ENCODE results near the gene FES.

Gene FES

DNA sequence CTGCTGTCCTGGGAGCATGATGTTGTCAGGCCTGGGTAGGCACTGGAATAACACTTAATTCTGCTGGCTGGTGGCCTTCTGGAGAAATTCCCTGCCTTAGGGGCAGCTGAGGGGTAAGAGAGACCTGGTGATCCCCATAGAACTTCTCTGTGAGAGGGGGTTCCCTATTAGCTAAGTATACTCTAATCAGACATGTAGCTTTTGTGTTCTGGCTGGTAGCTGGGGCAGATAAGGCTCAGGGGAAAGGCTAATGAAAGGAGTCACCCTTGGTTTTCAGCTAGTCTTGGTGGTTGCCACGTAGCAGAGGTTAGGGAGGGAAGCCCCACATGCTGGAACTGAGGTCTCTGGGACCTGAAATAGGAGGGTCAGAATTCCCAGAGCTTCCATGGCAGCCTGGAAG is 49.0 kb downstream of the FES start:
- DNase-seq: no peak

DNA sequence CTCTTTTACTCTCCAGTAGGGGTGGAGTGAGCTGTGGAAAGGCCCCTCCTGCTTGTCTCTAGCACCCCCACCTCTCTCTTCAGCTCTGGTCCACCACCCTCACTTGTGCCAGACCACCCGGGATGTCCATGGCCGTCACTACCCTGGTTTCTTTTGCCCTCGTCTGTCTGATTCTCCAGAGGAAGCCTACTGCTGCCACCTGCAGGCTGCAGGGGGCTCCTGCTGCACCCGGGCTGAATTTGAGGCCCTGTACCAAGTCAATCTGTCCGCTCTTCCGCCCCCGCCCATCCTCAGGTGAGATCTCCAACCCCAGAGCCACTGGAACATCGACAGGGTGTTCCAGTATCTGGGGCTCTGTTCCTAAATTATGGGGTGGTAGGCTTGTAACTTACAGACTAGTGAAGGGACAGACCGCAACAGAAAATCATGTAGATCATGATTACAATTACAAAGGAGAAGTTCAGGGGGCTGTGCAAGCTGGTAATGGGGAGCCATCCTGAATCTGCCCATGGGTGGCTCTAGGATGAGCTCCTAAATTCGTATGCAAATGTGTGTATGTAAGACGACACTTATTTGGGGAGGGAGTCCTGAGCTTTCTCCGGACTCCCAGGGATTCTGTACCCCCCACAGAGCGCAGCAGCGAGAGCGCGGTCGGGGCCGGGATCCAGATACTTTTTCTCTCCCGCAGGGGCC is 50.1 kb downstream of the FES start:
- peak; percentile 30 for DNase-seq

DNA sequence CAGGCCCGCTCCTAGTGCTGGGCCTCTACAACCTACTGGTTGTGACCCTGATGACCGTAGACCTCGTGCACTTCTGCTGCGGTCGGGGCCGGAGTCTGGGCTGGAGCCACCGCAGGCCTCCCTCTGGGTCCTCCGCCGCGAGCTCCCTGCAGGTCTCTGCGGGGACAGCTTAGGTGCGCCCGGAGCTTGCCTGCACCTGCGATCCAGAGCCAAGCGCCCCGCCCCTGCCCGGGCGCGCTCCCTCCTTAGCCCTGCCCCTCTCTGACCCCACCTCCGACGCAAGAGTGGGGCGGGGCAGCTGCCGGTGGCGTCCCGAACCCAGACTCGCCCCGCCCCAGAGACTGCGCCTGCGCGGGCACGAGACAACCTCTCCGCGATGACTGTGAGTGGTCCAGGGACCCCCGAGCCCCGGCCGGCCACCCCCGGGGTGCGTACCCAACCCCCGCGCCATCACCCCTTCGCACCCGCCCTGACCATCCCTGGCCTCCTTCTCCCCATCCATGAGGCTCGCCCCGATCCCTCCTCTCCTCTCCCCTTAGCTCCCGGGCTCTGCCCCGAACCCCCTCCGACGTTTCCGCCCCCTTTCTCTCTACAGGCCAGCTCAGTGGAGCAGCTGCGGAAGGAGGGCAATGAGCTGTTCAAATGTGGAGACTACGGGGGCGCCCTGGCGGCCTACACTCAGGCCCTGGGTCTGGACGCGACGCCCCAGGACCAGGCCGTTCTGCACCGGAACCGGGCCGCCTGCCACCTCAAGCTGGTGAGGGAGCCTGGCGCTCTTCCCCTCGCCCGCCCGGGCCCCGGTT is 50.8 kb downstream of the FES start, which contains the start of gene UNC45A:
Gene UNC45A, plus strand, starts transcription at position 337 of the 803 bp plus-strand sequence. Its CDS starts 40 bp downstream, at position 377.
- DNase-seq: no peak

DNA sequence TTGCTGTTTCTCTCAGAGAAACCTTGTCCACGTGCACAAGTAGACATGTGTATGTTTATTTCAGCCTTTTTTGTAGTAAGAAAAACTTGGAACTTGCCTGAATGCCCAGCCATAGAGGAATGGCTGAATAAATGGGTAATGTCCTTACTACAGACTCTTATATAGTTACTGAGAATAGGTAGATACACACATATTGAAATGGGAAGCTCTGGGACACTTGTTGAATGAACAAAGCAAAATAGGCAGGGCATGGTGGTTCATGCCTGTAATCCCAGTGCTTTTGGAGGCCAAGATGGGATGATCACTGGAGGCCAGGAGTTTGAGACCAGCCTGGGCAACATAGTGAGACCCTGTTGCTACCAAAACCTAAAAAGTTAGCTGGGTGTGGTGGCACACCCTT is 52.5 kb downstream of the FES start:
- no peak for DNase-seq

- DNase-seq: no peak
These were observed 54.0 kb downstream of the FES start for GRCh38 chr15:90938261-90938660.

GRCh38 chr15:90939756-90940155 is 55.5 kb downstream of the FES start:
- DNase-seq: no peak

- DNase-seq: no peak
These were observed 56.7 kb downstream of the FES start for GRCh38 chr15:90941038-90941437.

GRCh38 chr15:90942354-90943120 is 58.2 kb downstream of the FES start:
- no peak for DNase-seq

DNA sequence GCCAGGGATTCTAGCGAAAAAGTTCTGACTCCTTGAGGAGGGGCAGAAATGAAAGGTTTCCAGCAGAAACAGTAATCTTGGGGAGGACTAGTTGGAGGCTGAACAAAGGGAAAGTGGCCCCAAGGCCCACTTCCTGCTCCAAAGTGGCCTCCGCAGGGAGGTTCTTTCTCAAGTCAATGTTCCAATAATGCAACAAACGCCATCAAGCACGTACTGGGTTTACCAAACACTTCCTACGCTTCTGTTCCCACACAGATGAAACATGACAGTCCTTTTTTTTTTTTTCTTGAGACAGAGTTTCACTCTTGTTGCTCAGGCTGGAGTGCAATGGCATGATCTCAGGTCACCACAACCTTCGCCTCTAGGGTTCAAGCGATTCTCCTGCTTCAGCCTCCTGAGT is 60.8 kb downstream of the FES start:
- DNase-seq: no peak

All from SIG-M5 (cell line).